Ovary (tissue), 3 donors: Measurements from ENCODE around the gene IL17RE.
"Not testable (repeated sequence)": the region's sequence is repeated elsewhere in the genome, so short reads cannot be mapped to it uniquely, and the experiment has no call there.

ENCODE experiments used
- CTCF ChIP-seq, 3 donors: fragments of 450-650 bp in 2 of 3; fragments of 200-600 bp in 1 of 3; IDR thresholded peaks; one replicate each; pipeline versions ENCODE4 v1.5.1 to v1.8.0; 2016 to 2022; ENCODE audit warnings: antibody characterized with exemption in 3 of 3, mild to moderate bottlenecking in 1 of 3
- EP300 ChIP-seq: sonication (generic); formaldehyde crosslinking; IDR thresholded peaks from one replicate; pipeline ENCODE4 v1.6.1; 2017; ENCODE audit warnings: antibody characterized with exemption
- POLR2A ChIP-seq: fragments of 450-650 bp; IDR thresholded peaks from one replicate; pipeline ENCODE4 v1.6.1; 2017; ENCODE audit warnings: antibody characterized with exemption, mild to moderate bottlenecking, moderate library complexity
- donor health status: DM: no; HTN: no; CAD: no.

GRCh38 chr3:9854291-9854940, 48.2 kb upstream of the IL17RE start:
- TF ChIP-seq CTCF (IDR thresholded peaks at IDR 0.05); EP300; POLR2A: not testable (repeated sequence)
